Esophagus muscularis mucosa (tissue), 4 donors: ENCODE results near the gene HSPB8. TPM values are rescaled to one million over a fixed set of nuclear protein-coding genes. Genes with fewer than 3 reads are reported as not detected.

ENCODE experiments used
- DNase-seq: peaks from one replicate; pipeline ENCODE4 v3.0.0-alpha.2; 2017; ENCODE audit errors: extremely low spot score
- H3K27ac ChIP-seq, 4 donors: fragments of 200-600 bp; sonication (generic); replicated peaks in 1 of 4; 1 replicate in 3 of 4; 2 replicates in 1 of 4; pipeline ENCODE4 v1.5.1; 2016 to 2019; ENCODE audit warnings: mild to moderate bottlenecking in 1 of 4
- H3K27me3 ChIP-seq, 4 donors: fragments of 200-600 bp; sonication (generic); one replicate each; pipeline versions ENCODE4 v1.5.1 to v1.6.0; 2016 to 2019
- H3K36me3 ChIP-seq, 4 donors: fragments of 200-600 bp; sonication (generic); one replicate each; pipeline ENCODE4 v1.5.1; 2016 to 2019
- H3K4me1 ChIP-seq, 4 donors: fragments of 200-600 bp; sonication (generic); one replicate each; pipeline ENCODE4 v1.5.1; 2016 to 2019
- H3K4me3 ChIP-seq, 4 donors: fragments of 200-600 bp; sonication (generic); 1 replicate in 2 of 4; 2 replicates in 2 of 4; pipeline ENCODE4 v1.5.1; 2016 to 2019; ENCODE audit warnings: mild to moderate bottlenecking in 4 of 4, moderate library complexity in 1 of 4
- H3K9me3 ChIP-seq, 4 donors: fragments of 200-600 bp; sonication (generic); 1 replicate in 3 of 4; 2 replicates in 1 of 4; pipeline ENCODE4 v1.5.1; 2016 to 2019
- EP300 ChIP-seq: sonication (generic); formaldehyde crosslinking; IDR thresholded peaks from one replicate; pipeline ENCODE4 v1.6.1; 2017; ENCODE audit warnings: antibody characterized with exemption
- POLR2A ChIP-seq: fragments of 450-650 bp; IDR thresholded peaks from one replicate; pipeline ENCODE4 v1.6.1; 2017; ENCODE audit warnings: antibody characterized with exemption, moderate library complexity, mild to moderate bottlenecking, low read depth
- POLR2AphosphoS5 ChIP-seq, 2 donors: sonication (generic); formaldehyde crosslinking; IDR thresholded peaks; one replicate each; pipeline ENCODE4 v1.6.1; 2017; ENCODE audit warnings: antibody characterized with exemption in 2 of 2
- WGBS: methylation state at CpG from one replicate; pipeline ENCODE4 v1.1.5; 2018; 5-methylcytosine and 5-hydroxymethylcytosine counted together
- intact Hi-C: fragments of 100-400 bp; cut with DNase I; formaldehyde crosslinking; loops from one replicate; pipeline ENCODE4 v1.15.1; 2023
- total RNA-seq, 4 donors: library from RNA; depleted of rRNA; stranded (reverse); fragments of >200 nt; gene quantifications; one replicate each; pipeline versions ENCODE4 v1.1.0 to v1.2.1, GENCODE V29; 2016
- TF ChIP-seq, protein P1 (sequence below), 3 experiments: fragments of 200-600 bp in 2 of 3; fragments of 450-650 bp in 1 of 3; sonication (generic) in 2 of 3; IDR thresholded peaks; one replicate each; pipeline ENCODE4 v1.5.1; 2017 to 2019; ENCODE audit warnings: antibody characterized with exemption in 3 of 3, mild to moderate bottlenecking in 2 of 3, moderate library complexity in 1 of 3

The HSPB8 gene
- total RNA-seq, 4 donors from 2014 or later: 416 to 573 (median 443) TPM

DNA sequence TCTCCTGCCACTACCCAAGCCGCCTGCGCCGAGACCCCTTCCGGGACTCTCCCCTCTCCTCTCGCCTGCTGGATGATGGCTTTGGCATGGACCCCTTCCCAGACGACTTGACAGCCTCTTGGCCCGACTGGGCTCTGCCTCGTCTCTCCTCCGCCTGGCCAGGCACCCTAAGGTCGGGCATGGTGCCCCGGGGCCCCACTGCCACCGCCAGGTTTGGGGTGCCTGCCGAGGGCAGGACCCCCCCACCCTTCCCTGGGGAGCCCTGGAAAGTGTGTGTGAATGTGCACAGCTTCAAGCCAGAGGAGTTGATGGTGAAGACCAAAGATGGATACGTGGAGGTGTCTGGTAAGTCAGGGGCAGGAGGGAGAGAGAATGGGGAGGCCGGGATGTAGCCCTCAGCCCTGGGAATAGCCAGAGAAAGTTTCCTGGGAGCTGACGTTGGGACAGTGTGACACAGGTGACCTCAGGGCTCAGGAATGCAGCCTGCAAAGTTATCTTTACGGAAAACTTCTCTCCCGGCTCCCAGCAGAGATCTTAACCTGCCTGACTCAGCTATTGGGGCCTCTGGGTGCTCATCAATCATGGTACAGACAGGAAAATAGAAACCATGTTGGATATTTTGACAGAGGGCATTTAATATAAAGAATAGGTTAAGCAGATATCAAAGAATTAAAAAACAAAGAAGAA lies 747 bp downstream of the HSPB8 start:
- peak overlapping the region; percentile 68 to 90 (median 73) for H3K4me3 ChIP-seq
- 7% methylated on average over 6 of the region's 18 CpGs for WGBS
- peaks cover 28 to 68% (median 52%) of the 10 kb centered on the region in 4 donors for H3K4me1 ChIP-seq
- TF ChIP-seq POLR2AphosphoS5 (IDR thresholded peaks at IDR 0.05): peak; percentile 26 to 34
- peak; percentile 26 for TF ChIP-seq POLR2A
- TF ChIP-seq EP300: no peak
- TF ChIP-seq, protein P1, sequence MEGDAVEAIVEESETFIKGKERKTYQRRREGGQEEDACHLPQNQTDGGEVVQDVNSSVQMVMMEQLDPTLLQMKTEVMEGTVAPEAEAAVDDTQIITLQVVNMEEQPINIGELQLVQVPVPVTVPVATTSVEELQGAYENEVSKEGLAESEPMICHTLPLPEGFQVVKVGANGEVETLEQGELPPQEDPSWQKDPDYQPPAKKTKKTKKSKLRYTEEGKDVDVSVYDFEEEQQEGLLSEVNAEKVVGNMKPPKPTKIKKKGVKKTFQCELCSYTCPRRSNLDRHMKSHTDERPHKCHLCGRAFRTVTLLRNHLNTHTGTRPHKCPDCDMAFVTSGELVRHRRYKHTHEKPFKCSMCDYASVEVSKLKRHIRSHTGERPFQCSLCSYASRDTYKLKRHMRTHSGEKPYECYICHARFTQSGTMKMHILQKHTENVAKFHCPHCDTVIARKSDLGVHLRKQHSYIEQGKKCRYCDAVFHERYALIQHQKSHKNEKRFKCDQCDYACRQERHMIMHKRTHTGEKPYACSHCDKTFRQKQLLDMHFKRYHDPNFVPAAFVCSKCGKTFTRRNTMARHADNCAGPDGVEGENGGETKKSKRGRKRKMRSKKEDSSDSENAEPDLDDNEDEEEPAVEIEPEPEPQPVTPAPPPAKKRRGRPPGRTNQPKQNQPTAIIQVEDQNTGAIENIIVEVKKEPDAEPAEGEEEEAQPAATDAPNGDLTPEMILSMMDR (IDR thresholded peaks at IDR 0.05): no peak
- H3K36me3 ChIP-seq: no peaks in the 10 kb centered on the region
- DNase-seq: no peak
- peak overlapping the region; percentile 86 to 98 (median 96) for H3K27ac ChIP-seq
- H3K27me3 ChIP-seq: peaks cover 0 to 5% (median 2%) of the 10 kb centered on the region in 4 donors
- intact Hi-C loops: loop anchor here (2.0 to 5.0 kb wide), 3 partner anchors 29 to 233 kb away; no protein-coding TSS in a partner anchor
- no peaks in the 10 kb centered on the region for H3K9me3 ChIP-seq

DNA sequence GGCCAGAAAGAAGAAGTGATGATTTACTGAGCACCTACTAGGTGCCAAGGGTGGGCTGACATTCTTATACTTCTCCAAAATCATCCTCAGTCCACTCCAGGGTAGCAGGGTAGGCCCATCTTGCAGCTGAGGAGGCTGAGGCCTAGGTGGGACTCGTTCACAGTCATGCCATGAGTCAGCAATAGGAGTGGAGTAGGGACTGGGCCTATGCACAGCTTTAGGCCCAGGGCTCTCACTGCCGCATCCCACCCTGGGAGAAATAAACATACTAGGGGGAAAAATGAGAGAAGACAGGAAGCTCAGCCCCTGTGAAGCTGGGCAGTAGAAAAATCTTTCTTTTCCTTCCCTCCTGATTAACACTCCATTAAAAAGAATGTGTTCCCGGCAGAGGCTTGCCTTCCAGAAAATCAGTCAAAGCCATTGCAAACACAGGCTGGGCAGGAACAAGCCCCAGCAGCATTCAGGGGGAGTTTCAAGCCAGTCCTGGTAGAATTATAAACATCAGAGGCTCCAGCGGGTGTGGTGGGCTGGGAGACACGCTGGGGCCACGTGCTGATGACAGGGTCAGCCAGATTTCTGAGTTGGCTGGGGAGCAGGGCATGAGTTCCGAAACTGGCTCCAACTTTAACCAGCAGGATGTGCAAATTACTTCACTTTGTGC lies 1.8 kb downstream of the HSPB8 start:
- H3K36me3 ChIP-seq: no peaks in the 10 kb centered on the region
- 10% methylated on average over 7 of the region's 7 CpGs for whole genome bisulfite sequencing
- no peaks in the 10 kb centered on the region for H3K9me3 ChIP-seq
- no peak for DNase-seq
- peak overlapping the region; percentile 86 to 98 (median 96) for H3K27ac ChIP-seq
- H3K27me3 ChIP-seq: peaks cover 0 to 5% (median 2%) of the 10 kb centered on the region in 4 donors
- TF ChIP-seq POLR2A (peak; percentile 1), EP300 (no peak), POLR2AphosphoS5 (IDR thresholded peaks at IDR 0.05) (peak; percentile 56 to 83)
- TF ChIP-seq, protein P1 (IDR thresholded peaks at IDR 0.05): no peak
- H3K4me3 ChIP-seq: peak overlapping the region; percentile 68 to 90 (median 73)
- peaks cover 26 to 77% (median 61%) of the 10 kb centered on the region in 4 donors for H3K4me1 ChIP-seq
- intact Hi-C loops: loop anchor here (2.0 kb wide), 1 partner anchor 28 kb away; no protein-coding TSS in a partner anchor

DNA sequence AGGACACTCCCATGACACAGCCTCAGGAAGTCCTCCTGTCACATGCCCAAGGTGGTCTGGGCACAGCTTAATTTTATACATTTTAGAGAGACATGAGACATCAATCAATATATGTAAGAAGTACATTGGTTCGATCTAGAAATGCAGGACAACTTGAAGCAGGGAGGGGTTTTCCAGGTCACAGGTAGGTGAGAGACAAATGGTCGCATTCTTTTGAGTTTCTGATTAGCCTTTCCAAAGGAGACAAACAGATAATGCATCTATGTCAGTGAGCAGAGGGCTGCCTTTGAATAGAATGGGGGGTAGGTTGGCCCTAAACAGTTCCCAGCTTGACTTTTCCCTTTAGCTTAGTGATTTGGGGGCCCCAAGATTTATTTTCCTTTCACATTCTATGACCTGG lies 2.5 kb downstream of the HSPB8 start:
- peak overlapping the region; percentile 86 to 98 (median 96) for H3K27ac ChIP-seq
- DNase-seq: no peak
- peaks cover 0 to 2% (median 0%) of the 10 kb centered on the region in 4 donors for H3K36me3 ChIP-seq
- TF ChIP-seq POLR2AphosphoS5 (IDR thresholded peaks at IDR 0.05): no peak
- WGBS: 35% methylated on average over 2 of the region's 2 CpGs
- no peaks in the 10 kb centered on the region for H3K9me3 ChIP-seq
- peaks cover 0 to 5% (median 2%) of the 10 kb centered on the region in 4 donors for H3K27me3 ChIP-seq
- peak overlapping the region; percentile 68 to 90 (median 73) for H3K4me3 ChIP-seq
- intact Hi-C loops: loop anchor here (2.0 kb wide), 1 partner anchor 28 kb away; no protein-coding TSS in a partner anchor
- peaks cover 21 to 77% (median 62%) of the 10 kb centered on the region in 4 donors for H3K4me1 ChIP-seq

DNA sequence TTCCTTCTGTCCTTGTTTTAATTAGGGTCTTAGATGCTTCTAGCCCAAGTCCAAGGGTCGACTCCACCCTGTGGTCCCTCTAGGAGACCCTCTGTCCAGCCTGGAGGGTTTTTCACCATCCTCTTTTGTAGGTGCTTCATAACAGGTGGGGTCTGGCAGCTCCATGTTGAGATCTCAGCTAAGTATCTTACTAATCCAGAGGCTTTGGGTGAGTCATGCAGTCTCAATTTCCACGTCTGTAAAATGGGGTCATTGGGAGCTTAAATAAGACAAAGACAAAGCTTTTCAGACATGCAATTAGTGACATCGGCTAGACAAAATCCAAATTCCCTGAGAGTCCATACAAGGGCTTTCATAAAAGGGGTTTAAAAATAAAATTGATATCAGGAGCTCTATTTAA lies 3.2 kb downstream of the HSPB8 start:
- WGBS: 32% methylated on average over 3 of the region's 3 CpGs
- TF ChIP-seq POLR2A: no peak
- no peak for TF ChIP-seq EP300
- TF ChIP-seq, protein P1 (IDR thresholded peaks at IDR 0.05): no peak
- peak in 1 of 2 donors; percentile 19 for TF ChIP-seq POLR2AphosphoS5 (IDR thresholded peaks at IDR 0.05)
- DNase-seq: no peak
- H3K9me3 ChIP-seq: no peaks in the 10 kb centered on the region
- H3K4me1 ChIP-seq: peaks cover 19 to 77% (median 62%) of the 10 kb centered on the region in 4 donors
- H3K4me3 ChIP-seq: peak overlapping the region; percentile 68 to 90 (median 73)
- H3K27ac ChIP-seq: peak overlapping the region; percentile 86 to 98 (median 96)
- peaks cover 0 to 5% (median 2%) of the 10 kb centered on the region in 4 donors for H3K27me3 ChIP-seq
- intact Hi-C loops: loop anchor here (2.0 kb wide), 1 partner anchor 27 kb away; no protein-coding TSS in a partner anchor
- peaks cover 0 to 9% (median 6%) of the 10 kb centered on the region in 4 donors for H3K36me3 ChIP-seq
